ENCODE results near the gene CASR.

Gene CASR

DNA sequence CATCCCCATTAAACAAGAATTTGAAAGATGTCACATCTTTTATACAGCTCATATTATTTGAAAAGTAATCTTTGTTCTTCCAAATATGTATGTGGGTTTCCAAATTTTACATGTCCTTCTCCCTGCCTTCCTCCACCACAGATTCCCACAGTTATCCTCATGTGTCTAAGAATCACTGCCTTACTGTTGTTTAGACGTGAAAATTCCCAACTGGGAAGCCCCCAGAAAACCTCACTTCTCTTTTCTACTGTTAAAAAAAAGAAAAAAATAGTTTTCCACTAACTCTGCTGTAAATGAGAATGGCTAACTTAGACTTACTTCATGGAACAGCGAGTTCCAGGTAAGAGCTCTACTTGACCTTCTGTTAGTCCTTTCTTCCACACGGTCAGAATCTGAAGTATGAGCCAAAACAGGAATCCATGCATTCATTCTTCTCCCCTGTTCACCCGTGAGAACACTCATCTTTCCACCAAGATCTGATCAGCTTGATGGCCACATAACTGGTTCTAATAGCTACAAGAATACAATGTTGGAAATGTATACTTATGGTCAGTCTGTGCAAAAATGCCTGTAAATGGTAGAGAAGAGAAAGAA is 123.7 kb downstream of the CASR start:
- DNase-seq, result no peak

DNA sequence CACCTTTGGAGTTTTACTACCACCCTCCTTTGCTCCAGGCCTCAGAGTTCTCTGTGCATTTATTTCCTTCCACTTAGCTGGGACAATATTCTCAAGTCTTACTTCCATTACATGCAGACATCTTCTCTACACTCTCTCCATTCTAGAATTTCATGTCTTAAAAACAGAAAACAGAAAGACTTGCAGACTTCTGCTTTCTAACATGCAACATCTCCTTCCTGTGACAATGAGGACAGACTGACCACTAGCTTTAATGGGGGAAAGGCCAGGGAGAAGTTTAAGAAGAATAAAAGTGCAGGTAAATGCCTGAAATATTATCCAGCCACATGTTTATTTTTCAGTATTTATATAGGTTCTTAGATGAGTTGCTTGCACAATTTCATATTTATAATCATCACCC is 124.5 kb downstream of the CASR start:
- no peak for DNase-seq

DNA sequence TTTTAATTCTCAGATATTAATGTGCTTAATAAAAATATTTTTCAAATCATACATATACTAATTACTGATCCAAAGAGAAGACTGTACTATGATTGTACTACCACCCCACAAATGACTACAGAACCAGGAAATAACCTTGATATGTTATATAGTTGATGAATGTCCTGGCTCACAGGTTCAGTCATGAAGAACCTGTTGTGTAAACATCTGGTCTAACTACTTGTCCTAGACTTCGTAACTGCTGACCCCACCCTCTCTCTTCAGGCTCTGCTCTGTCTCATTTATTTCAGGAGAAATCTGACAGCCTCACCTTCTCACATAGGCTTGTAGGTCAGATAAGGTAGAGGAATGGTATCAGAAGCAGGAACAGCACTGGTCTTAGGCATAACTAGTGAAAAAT is 126.9 kb downstream of the CASR start:
- DNase-seq, result no peak

DNA sequence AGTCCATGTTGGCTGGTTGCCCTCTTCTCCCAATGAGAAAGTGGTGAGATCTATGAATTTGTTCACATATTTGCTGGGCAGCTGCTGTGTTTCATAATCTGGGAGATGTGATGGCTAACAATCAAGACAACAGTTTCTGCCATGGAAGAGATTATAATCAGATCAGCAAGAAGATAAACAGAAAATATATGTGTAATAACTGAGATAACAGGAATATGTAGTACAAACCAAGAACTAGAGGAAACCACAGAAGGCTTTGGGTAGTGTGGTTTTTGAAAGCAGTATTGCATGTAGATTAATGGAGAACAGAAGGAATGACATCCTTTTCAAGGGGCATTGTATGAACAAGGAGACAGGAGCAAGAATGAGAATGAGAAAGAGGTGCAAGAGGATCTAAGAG is 129.4 kb downstream of the CASR start:
- peak; percentile 58 for DNase-seq

DNA sequence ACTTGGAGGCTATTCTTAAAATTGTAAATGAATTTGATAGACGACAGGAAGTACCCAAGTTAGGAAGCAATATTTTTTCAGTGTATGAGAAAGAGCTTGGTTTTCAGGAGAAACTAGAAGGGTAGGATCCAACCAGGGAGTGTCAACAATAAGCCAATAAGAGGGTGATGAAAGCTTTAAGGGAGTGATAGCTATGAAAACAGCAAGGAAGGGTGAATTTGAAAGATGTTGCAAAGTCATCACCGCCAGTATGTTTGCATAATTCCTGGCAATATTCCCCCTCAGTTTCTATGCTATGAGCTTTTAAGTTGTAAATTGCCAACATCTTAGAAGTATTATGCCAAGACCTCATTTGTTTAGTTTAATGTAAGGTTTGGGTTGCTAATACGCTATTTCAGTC is 129.8 kb downstream of the CASR start:
- peak; percentile 25 for DNase-seq

DNA sequence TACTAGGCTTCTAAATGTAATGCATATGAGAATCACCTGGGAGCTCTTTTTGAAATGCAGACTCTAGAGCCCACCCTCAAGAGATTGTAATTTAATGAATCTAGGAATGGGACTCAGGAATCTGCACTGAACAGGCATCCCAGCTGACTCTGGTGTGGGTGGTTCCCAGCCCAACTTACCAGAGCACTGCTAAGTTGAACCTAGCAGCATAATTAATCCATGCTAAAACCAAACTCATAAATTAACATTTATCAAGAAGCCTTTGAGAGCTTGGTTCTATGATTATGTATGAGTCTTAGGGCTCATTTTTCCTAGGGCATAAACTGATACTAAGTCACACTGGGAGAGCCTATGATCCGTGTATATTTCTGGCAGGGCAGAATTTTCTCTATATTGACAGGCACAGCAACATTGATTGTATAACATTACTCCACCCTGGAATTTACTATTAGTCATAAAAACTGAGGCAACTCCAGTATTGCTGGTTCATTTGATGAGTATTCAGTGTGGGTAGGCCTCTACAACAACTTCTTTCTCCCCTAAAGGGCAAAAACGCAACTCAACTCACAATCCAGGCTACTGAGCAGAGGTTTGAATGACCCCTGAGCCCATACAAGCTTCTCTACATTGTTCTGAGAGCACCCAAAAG is 130.9 kb downstream of the CASR start:
- DNase-seq, result no peak

DNA sequence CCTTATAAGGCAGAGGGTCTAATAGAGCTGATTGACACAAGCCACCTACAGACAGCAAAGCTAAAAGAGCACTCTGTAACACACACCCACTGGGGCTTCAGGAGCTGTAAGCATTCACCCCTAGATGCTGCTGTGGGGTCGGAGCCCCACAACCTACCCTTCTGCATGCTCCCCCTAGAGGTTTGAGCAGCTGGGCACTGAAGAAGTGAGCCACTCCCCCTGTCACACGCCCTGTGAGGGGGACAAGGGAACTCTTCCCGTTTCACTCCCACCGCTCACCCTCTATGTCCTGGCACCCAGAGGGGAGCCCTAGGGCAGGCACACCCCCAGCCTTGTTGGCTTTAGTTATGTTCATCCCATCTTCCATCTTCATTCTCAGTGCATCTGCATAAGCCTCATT is 132.2 kb downstream of the CASR start:
- DNase-seq, result no peak

DNA sequence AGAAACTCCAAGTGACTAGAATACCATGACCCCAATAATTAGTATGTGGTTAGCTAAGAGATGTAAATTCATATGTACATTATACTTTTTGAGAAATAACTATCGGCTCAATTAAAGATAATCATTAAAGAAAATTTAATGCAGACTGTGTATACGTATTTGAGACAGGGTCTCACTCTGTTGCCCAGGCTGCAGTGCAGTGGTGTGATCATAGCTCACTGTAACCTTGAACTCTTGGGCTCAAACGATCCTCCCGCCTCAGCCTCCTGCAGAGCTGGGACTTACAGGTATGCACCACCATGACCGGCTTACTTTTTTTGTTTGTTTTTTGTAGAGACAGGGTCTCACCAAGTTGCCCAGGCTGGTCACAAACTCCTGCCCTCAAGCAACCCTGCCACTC is 132.9 kb downstream of the CASR start:
- no peak for DNase-seq

DNA sequence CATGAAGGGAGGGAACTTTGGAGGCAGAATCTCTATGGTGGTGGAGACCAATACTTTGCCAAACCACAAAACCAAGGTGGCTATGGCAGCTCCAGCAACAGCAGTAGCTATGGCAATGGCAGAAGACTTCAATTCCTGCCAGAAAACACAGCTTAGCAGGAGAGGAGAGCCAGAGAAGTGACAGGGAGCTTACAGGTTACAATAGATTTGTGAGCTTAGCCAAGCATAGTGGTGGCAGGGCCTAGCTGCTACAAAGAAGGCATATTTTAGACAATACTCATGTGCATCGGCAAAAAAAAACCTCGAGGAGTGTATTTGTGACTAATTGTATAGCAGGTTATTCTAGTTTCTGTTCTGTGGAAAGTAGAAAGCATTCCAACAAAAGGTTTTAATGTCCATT is 135.2 kb downstream of the CASR start:
- DNase-seq, result no peak

DNA sequence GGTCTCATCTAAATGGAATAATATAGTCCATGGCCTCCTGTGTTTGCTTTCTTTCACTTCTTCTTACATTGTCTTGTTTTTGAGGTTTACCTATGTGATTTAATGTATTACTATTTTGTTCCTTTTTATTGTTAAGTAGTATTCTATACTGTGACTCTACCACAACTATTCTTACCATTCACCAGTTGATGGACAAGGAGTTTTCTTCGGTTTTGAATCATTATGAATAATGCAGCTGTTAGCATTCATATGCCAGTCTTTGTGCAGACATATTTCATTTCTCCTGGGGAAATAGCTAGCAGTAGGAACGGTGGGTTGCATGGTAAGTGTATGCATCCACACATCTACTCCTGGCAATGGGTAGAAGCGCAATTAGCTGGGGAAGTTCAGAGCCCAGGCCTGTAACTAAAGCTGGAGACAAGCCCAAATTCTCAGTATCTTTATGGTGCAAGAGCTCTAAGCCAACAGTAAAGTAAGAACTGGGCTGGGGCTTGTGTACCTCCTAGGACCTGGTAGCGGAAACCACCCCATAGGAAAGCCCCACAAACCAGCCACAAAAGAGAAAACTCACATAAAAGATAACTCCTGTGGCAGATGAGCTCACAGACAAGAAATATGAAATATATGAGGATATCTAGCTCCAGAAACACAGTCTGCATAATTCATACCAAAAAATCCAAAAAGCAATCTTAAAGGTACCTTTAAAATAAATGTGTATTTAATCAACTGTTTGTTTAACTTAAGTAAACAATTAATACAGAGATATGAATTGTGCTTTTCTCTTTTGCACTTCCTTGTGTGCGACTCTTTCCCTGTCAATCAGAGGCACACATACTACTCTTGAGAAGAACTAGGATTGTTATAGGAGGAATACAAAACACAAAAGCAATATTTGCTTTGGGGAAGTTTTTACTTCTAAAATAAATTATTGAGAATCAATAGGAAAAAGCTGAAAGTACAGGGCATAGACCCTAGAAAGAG is 138.9 kb downstream of the CASR start:
- peak; percentile 54 for DNase-seq

DNA sequence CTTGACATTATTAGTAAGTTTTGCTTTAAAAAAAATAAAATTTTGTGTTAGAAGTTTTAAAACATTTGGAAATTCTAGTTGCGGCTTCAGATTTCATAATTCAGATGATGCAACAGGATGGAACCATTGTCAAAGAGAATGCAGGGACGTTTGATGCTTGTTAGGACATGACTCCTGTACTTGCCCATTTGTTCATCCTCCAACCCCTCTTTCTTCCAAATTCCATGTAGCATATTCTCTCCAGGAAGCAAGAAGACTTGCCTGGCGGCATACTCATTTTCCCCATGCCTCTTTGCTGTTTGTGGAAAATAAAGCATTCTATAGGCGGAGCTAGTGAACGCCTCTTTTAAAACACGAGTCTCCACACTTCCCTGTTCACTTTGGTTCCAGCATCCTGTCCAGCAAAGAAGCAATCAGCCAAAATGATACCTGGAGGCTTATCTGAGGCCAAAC is 141.4 kb downstream of the CASR start, which contains the start of gene CSTA:
Gene CSTA, plus strand, starts transcription at position 378 of the 453 bp plus-strand sequence. Its CDS starts 45 bp downstream, at position 423.
- DNase-seq, result peak; percentile 55

DNA sequence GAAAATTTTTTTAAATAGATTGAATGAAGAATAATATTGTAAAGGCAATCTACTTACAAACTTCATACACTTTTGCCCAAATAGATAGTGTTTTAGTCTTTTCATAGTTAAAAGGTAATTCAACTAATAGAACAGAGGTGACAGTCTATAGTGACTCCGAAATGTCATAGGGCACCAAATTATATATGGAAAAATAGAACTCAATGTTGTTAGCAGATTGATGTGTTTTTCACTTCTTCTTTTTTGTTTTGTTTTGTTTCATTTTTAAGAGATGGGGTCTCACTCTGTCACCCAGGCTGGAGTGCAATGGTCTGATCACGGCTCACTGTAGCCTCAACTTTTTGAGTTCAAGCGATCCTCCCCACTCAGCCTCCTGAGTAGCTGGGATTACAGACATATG is 142.3 kb downstream of the CASR start:
- DNase-seq, result no peak

DNA sequence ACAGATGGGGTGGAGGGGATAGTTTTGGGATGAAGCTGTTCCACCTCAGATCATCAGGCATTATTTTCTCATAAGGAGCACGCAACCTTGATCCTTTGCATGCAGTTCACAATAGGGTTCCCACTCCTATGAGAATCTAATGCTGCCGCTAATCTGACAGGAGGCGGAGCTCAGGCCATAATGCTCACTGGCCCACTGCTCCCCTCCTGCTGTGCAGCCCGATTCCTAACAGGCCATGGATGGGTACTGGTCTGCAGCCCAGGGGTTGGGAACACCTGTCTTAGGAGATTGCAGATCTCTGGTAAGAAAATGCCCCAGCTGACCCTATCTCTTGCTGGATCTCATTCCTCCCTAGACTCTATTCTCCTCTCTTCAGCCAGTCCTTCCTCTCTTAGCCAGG is 148.4 kb downstream of the CASR start:
- DNase-seq, result no peak

DNA sequence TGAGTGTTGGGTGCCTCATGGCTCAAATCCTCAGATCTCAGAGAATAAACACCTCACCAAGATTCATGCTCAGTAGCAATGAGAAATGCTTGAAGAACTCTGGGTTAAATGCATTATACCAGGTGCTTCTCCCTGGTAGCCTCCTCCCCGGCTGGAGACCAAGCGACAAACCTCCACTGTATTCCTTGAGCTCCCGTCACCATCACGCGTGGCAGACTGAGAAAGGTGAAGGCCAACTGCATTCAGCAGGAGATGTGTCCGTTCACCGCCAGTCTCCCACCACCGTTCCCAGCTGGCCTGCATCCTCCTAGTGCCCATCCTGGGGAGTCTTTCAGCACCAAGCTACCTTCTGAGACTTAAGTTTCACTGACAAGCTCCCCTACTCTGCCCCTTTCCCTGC is 149.1 kb downstream of the CASR start:
- no peak for DNase-seq

All from hematopoietic multipotent progenitor cell treated with erythropoietin and hydrocortisone succinate and interleukin-3 and kit ligand, for 6 days (in vitro differentiated cells).